ENCODE results near the gene DYRK1A.

Gene DYRK1A

GRCh38 chr21:37566790-37567615 is 200.4 kb downstream of the DYRK1A start:
- no peak for DNase-seq (ENCODE audit: low spot score)

- no peak for DNase-seq (ENCODE audit: low spot score)
Observed at GRCh38 chr21:37568415-37568814, 201.8 kb downstream of the DYRK1A start.

- DNase-seq (ENCODE audit: low spot score), result no peak
Observed at GRCh38 chr21:37568916-37569315, 202.3 kb downstream of the DYRK1A start.

- DNase-seq (ENCODE audit: low spot score), result no peak
Observed at GRCh38 chr21:37571442-37571841, 204.9 kb downstream of the DYRK1A start.

- DNase-seq (ENCODE audit: low spot score), result no peak
Observed at GRCh38 chr21:37574316-37574715, 207.7 kb downstream of the DYRK1A start.

- no peak for DNase-seq (ENCODE audit: low spot score)
Observed at GRCh38 chr21:37574751-37575150, 208.2 kb downstream of the DYRK1A start.

- DNase-seq (ENCODE audit: low spot score), result no peak
Observed at GRCh38 chr21:37575580-37575979, 209.0 kb downstream of the DYRK1A start.

Data from ecto neural progenitor cell (in vitro differentiated cells).